Stimulated activated effector memory CD8-positive, alpha-beta T cell treated with anti-CD3 and anti-CD28 coated beads, Interleukin-12 subunit alpha, Interleukin-12 subunit beta, amount 100 ng/mL, for 72 hours (primary cell): ENCODE data around the gene NKAP.
"Not testable (repeated sequence)": the region's sequence is repeated elsewhere in the genome, so short reads cannot be mapped to it uniquely, and the experiment has no call there.

ENCODE experiments used
- ATAC-seq: fragments of 150-1000 bp; cut with Tn5 transposase; 2 replicates; pipeline ENCODE4 v1.10.0; 2021
- DNase-seq, 2 donors: peaks; one replicate each; pipeline ENCODE4 v3.0.0; 2021 to 2022; ENCODE audit warnings: low spot score in 2 of 2
- H3K27ac Mint-ChIP-seq: one replicate; pipeline ENCODE4 v1.8.0; 2022; ENCODE audit warnings: mild to moderate bottlenecking, mixed read lengths
- H3K36me3 Mint-ChIP-seq: one replicate; pipeline ENCODE4 v1.8.0; 2022; ENCODE audit warnings: mild to moderate bottlenecking, mixed read lengths
- H3K4me1 Mint-ChIP-seq: one replicate; pipeline ENCODE4 v1.8.0; 2022; ENCODE audit warnings: mixed read lengths
- H3K4me3 Mint-ChIP-seq: one replicate; pipeline ENCODE4 v1.8.0; 2022; ENCODE audit warnings: mild to moderate bottlenecking, mixed read lengths
- H3K9me3 Mint-ChIP-seq: one replicate; pipeline ENCODE4 v1.8.0; 2022; ENCODE audit warnings: mixed read lengths

The NKAP gene

DNA sequence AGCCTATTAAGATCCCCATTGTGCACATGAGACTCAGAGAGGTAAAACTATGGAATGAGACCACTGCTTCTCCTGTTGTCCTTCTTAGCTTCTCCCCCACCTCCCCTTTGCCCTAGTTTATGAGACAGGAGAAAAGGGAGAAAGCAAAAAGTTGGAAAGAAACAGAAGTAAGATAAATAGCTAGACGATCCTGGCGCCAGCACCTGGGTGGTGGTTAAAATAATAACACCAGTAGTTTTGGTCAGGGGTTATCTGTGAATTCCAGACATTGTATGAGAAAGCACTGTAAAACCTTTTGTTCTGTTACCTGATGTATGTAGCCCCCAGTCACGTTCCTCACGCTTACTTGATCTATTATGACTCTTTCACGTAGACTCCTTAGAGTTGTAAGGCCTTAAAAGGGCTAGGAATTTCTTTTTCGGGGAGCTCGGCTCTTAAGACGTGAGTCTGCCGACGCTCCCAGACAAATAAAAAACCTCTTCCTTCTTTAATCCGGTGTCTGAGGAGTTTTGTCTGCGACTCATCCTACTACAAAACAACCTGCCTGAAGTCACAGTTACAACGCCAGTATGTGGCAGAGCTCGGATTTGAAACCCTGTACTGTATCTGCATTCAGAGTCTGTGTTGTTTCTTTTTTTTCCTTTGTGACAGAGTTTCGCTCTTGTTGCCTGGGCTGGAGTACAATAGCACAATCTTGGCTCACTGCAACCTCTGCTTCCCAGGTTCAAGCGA lies 51.4 kb downstream of the NKAP start:
- not testable (repeated sequence) for H3K9me3 Mint-ChIP-seq, ATAC-seq, H3K4me3 Mint-ChIP-seq, H3K27ac Mint-ChIP-seq, DNase-seq, H3K36me3 Mint-ChIP-seq, H3K4me1 Mint-ChIP-seq

DNA sequence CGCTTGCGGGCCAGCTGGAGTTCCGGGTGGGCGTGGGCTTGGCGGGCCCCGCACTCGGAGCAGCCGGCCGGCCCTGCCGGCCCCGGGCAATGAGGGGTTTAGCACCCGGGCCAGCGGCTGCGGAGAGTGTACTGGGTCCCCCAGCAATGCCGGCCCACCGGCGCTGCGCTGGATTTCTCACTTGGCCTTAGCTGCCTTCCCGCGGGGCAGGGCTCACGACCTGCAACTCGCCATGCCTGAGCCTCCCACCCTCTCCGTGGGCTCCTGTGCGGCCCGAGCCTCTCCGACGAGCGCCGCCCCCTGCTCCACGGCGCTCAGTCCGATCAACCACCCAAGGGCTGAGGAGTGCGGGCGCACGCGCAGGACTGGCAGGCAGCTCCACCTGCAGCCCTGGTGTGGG lies 52.9 kb downstream of the NKAP start:
- DNase-seq, H3K27ac Mint-ChIP-seq, H3K4me1 Mint-ChIP-seq, H3K36me3 Mint-ChIP-seq, H3K9me3 Mint-ChIP-seq, ATAC-seq, H3K4me3 Mint-ChIP-seq: not testable (repeated sequence)

DNA sequence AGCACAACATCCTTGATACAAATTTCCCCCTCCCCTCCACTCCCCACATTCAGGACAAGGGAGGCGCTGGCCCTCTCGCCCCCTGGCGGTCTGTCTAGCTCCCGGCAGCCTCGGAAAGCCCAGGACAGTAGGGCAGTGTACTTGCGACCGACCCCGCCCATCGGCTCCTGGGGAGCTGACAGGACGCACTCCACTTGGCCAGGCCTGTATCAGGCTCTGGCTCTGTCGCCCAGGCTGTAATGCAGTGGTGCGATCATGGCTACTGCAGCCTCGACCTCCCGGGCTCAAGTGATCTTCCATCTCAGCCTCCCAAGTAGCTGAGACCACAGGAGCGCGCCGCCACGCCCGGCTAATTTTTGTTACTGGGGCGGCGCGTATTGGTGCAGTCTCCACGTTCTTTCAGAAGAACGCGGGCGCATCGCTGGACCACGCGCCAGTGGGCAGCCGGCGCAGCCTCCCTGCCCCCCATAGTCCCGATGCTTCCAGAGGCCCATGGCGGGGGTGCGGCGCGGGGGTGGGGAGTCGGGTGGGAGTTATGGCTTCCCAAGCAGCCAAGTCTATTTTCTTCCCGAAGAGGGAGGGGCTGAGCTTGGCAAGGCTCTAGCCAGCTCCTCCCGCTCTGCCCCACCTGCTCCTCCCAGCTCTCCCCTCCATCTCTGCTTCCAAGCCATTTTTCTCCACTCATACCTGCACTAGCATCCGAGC lies 55.7 kb downstream of the NKAP start:
- peaks cover 6% of the 10 kb centered on the region for H3K4me1 Mint-ChIP-seq
- DNase-seq (peak; percentile 38 to 74), ATAC-seq (peak; percentile 94)
- peak overlapping the region; percentile 37 for H3K4me3 Mint-ChIP-seq
- no peaks in the 10 kb centered on the region for H3K9me3 Mint-ChIP-seq
- no peak overlapping the region for H3K27ac Mint-ChIP-seq
- no peaks in the 10 kb centered on the region for H3K36me3 Mint-ChIP-seq

DNA sequence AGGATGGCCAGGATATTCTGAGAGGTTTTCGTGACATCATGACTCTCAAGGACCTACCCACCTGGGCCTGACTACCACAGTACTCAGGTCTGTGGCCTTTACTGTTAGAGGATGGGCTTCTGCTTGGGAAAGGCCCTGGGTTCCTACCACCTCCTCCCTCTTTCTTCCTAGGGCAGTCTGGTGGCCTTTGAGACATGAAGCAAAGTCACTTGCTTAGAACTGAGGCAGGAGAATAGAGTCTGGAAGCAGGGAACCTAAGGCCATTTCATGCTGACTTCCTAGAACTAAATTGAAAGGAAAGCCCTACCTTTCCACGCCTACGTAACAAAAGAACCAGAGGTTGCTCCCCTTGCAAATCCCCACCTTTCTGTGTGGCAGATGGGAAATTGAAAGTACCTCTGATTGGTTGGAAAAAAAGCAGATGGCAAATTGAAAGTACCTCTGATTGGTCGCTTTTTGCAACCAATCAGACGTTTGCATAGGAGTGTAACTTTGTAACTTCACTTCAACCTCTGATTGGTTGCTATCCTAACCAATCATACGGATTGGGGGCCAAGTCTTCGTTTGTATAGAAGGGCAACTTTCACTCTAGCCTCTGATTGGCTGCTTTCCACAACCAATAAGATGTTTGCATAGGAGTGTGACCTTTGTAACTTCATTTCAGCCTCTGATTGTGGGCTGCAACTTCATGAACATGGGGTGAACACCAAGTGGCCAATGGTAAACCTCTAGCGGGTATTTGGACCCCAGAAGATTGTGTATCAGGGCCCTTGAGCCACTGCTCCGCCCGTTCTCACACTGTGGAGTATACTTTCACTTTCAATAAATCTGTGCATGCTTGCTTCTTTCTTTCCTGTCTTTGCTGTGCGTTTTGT lies 57.8 kb downstream of the NKAP start:
- no peak overlapping the region for H3K27ac Mint-ChIP-seq
- H3K4me1 Mint-ChIP-seq = peaks cover 6% of the 10 kb centered on the region
- peak overlapping the region; percentile 20 for H3K4me3 Mint-ChIP-seq
- ATAC-seq = peak; percentile 57
- DNase-seq = no peak
- H3K36me3 Mint-ChIP-seq = no peaks in the 10 kb centered on the region
- no peaks in the 10 kb centered on the region for H3K9me3 Mint-ChIP-seq

DNA sequence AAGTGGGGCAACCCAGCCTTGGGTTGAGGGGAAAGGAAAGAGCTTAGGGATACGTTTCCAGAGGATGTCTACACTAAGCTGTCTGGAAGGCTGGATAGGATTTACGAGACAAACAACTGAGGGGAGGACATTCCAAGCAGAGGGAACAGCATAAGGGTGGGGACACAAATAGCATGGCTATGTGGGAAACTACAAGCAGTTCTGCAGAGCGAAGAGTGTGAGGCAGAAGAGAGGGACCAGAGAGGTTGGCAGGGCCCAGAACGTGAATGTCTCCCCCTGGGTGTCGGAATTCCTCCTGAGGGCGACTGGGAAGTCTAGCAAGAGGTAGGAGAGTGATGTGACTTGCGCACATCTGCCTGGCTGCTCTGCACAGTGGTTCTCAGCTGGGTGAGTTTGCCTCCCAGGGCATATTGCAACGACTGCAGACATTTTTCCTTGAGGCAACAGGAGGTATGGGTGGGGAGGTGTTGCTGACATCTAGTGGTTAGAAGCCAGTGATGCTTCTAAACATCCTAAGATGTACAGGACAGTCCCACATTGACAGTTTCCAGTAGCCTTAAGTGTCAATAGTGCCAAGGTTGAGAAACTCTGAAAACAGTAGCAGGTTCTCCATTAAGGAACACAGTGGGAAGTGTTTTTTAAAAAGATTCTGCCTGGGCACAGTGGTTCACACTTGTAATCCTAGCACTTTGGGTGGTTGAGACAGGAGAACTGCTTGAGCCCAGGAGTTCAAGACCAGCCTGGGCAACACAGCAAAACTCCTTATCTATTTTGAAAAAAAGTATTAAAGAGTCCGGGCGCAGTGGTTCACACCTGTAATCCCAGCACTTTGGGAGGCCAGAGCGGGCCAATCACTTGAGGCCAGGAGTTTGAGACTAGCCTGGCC lies 62.8 kb downstream of the NKAP start:
- H3K4me3 Mint-ChIP-seq = no peak overlapping the region
- peaks cover 12% of the 10 kb centered on the region for H3K4me1 Mint-ChIP-seq
- no peaks in the 10 kb centered on the region for H3K9me3 Mint-ChIP-seq
- H3K27ac Mint-ChIP-seq = peak overlapping the region; percentile 4
- peak in 1 of 2 donors; percentile 50 for DNase-seq
- ATAC-seq = peak; percentile 82
- H3K36me3 Mint-ChIP-seq = peaks cover 35% of the 10 kb centered on the region

DNA sequence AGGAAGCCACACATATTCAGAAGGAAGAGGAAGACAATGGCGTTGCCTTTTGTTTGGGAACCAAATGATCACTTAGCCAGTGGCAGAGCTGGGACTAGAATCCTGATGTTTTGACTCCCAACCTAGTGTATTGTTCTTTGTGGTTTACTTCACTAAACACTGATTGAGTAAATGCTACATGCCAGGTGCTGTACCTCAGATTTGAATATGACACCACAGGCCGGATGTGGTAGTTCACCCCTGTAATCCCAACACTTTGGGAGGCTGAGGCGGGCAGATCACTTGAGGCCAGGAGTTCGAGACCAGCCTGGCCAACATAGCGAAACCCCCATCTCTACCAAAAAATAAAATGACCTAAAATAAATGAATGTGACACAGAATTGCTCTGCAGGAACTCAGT lies 63.5 kb downstream of the NKAP start:
- peaks cover 12% of the 10 kb centered on the region for H3K4me1 Mint-ChIP-seq
- ATAC-seq (no peak), DNase-seq (no peak)
- H3K36me3 Mint-ChIP-seq = peaks cover 41% of the 10 kb centered on the region
- H3K9me3 Mint-ChIP-seq = no peaks in the 10 kb centered on the region
- H3K4me3 Mint-ChIP-seq = no peak overlapping the region
- peak overlapping the region; percentile 4 for H3K27ac Mint-ChIP-seq

DNA sequence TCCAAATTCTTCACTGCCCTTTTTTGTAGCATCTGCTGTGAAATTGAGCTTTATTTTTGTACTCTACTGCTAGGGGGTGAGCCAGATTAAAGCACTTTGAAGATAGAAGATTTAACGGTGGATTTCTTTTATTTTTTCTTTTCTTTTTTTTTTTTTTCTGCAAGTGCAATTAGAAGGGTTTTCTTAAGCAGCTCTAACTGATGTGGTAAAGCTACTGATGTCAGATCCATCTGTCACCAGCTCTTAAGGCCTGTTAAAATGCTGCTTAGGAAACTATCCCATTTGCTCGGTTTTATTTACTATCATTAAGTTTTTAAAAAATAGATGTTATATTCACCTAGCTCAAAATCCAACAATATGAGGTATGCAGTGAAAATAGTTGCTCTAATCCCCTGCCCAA lies 64.8 kb downstream of the NKAP start:
- peaks cover 54% of the 10 kb centered on the region for H3K36me3 Mint-ChIP-seq
- H3K9me3 Mint-ChIP-seq = no peaks in the 10 kb centered on the region
- H3K27ac Mint-ChIP-seq = no peak overlapping the region
- DNase-seq (no peak), ATAC-seq (no peak)
- no peak overlapping the region for H3K4me3 Mint-ChIP-seq
- H3K4me1 Mint-ChIP-seq = peaks cover 12% of the 10 kb centered on the region

DNA sequence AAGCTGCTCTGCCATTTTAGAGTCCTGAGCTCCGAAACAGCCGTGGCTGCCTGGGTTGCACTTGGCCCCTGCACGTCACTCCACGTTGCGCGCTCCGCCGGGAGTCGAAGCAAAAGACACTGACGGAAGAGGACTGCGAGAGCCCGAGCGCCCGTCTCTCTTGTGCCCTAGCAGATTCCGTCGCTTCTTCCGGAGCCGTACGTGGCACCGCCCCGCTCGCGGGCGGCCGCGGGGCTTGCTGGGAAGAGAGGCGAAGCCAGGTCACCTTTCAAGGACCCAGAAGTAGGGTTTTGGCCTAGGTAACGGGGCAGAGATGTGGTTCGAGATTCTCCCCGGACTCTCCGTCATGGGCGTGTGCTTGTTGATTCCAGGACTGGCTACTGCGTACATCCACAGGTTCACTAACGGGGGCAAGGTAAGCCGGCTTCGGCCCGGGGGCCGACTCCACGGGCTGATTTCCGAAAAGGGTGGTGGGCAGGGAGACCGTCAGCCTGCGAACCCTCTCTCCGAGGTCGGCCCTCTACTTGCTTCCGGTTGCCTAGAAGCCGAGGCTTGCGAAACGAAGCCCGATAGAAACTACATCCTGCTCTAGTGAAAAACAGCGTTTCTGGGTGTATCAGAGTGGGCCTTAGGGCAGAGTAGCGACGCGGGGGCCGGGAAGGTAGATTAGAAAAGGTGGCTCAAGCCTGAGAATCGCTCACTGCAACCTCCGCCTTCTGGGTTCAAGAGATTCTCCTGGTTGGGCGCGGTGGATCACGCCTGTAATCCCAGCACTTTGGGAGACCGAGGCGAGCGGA lies 71.8 kb downstream of the NKAP start, which contains the start of the genes NDUFA1 and RNF113A:
Gene NDUFA1 (plus strand): TSS at position 234 of the 797 bp plus-strand sequence. CDS start 80 bp downstream, at position 314.
Gene RNF113A (minus strand): TSS at position 135 of the 797 bp plus-strand sequence. CDS start 120 bp downstream, at position 15.
- peaks cover 60% of the 10 kb centered on the region for H3K36me3 Mint-ChIP-seq
- H3K4me1 Mint-ChIP-seq = peaks cover 6% of the 10 kb centered on the region
- ATAC-seq = peak; percentile 97

DNA sequence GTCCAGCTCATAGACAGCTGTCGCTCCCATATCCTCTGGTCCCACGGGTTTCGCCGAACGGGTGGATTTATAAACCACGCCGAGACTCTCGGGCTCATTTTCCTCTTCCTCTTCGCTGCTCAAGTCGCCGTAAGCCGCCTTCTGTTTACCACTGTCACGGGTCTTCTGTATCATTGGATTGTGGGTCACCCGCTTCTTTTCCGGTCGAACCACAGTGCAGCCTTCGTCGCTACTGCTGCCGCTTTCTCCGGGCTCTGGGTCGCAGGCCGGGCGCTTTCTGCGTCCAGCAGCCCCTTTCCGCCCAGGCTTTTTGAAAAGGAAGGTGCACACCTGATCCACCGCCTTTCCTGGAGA lies 72.3 kb downstream of the NKAP start:
- Mint-ChIP-seq H3K27ac (peak overlapping the region; percentile 99), H3K36me3 (peaks cover 54% of the 10 kb centered on the region), H3K4me1 (peaks cover 6% of the 10 kb centered on the region), H3K4me3 (peak overlapping the region; percentile 98), H3K9me3 (no peaks in the 10 kb centered on the region)
- ATAC-seq (peak; percentile 70), DNase-seq (no peak)

More for the DNA sequence above, 71.8 kb downstream of the NKAP start, which contains the start of the genes NDUFA1 and RNF113A:
- Mint-ChIP-seq H3K27ac (peak within 1 kb of the TSS; percentile 99), H3K4me3 (peak within 1 kb of the TSS; percentile 98), H3K9me3 (no peaks in the 10 kb centered on the region)
- DNase-seq = peak; percentile 56 to 87
